HG02970 (cell line): ENCODE results near the gene DPP7.

Experiments
- ATAC-seq: cut with Tn5 transposase; IDR thresholded peaks from one replicate; pipeline ENCODE4 v1.9.1; 2021; ENCODE audit warnings: mild to moderate bottlenecking, moderate library complexity, moderate number of reproducible peaks; ENCODE audit not compliant: unreplicated experiment, low FRiP score

The DPP7 gene

GRCh38 chr9:137096785-137097546 lies 17.6 kb downstream of the DPP7 start:
- ATAC-seq: no peak

- peak; percentile 73 for ATAC-seq
Measured at GRCh38 chr9:137095664-137096517, 18.6 kb downstream of the DPP7 start.

GRCh38 chr9:137089232-137089947 lies 25.1 kb downstream of the DPP7 start:
- no peak for ATAC-seq

GRCh38 chr9:137088121-137088520 lies 26.4 kb downstream of the DPP7 start:
- no peak for ATAC-seq

- ATAC-seq: no peak
Measured at GRCh38 chr9:137087409-137087925, 27.1 kb downstream of the DPP7 start.

GRCh38 chr9:137086531-137087408 lies 27.8 kb downstream of the DPP7 start, which contains the start of gene MAN1B1:
TSS of gene MAN1B1 (plus strand) at chr9:137086985. CDS start at chr9:137087000, 15 bp downstream.
- peak; percentile 77 for ATAC-seq

GRCh38 chr9:137085920-137086530 lies 28.5 kb downstream of the DPP7 start:
- ATAC-seq: peak; percentile 18

- no peak for ATAC-seq
Measured at GRCh38 chr9:137084526-137084925, 30.0 kb downstream of the DPP7 start.

GRCh38 chr9:137083394-137084004 lies 31.0 kb downstream of the DPP7 start:
- ATAC-seq: no peak

GRCh38 chr9:137082925-137083290 lies 31.6 kb downstream of the DPP7 start:
- ATAC-seq: no peak

GRCh38 chr9:137082222-137082924 lies 32.2 kb downstream of the DPP7 start:
- ATAC-seq: no peak

- ATAC-seq: no peak
Measured at GRCh38 chr9:137080260-137081122, 34.0 kb downstream of the DPP7 start.

- no peak for ATAC-seq
Measured at GRCh38 chr9:137079401-137079787, 35.1 kb downstream of the DPP7 start.

GRCh38 chr9:137078701-137079400 lies 35.7 kb downstream of the DPP7 start:
- ATAC-seq: no peak

- peak; percentile 16 for ATAC-seq
Measured at GRCh38 chr9:137077758-137078693, 36.5 kb downstream of the DPP7 start.
